Neutrophil (primary cell): ENCODE measurements around the gene LSM12.

Source experiments
- H3K27ac ChIP-seq: fragments of 200-600 bp; sonication (generic); 2 replicates; pipeline ENCODE4 v1.5.1; 2016; ENCODE audit warnings: mild to moderate bottlenecking, moderate library complexity
- H3K27me3 ChIP-seq: fragments of 200-600 bp; sonication (generic); 2 replicates; pipeline ENCODE4 v1.6.0; 2016; ENCODE audit warnings: mild to moderate bottlenecking
- H3K36me3 ChIP-seq: fragments of 200-600 bp; sonication (generic); 2 replicates; pipeline ENCODE4 v1.5.1; 2017
- H3K4me1 ChIP-seq, 2 experiments: fragments of 200-600 bp in 1 of 2; sonication (generic) in 1 of 2; 1 replicate in 1 of 2; 2 replicates in 1 of 2; pipeline versions ENCODE4 v1.5.1 to v1.6.1; 2013 to 2016; ENCODE audit warnings: low read depth in 1 of 2, low read length in 1 of 2, mild to moderate bottlenecking in 1 of 2, moderate library complexity in 1 of 2; ENCODE audit not compliant: control insufficient read depth in 1 of 2, insufficient read depth in 1 of 2
- H3K4me3 ChIP-seq, 2 experiments: fragments of 200-600 bp in 1 of 2; sonication (generic) in 1 of 2; 1 replicate in 1 of 2; 2 replicates in 1 of 2; pipeline ENCODE4 v1.5.1; 2013 to 2016; ENCODE audit warnings: low read depth in 1 of 2, low read length in 1 of 2, mild to moderate bottlenecking in 1 of 2, moderate library complexity in 1 of 2
- H3K9me3 ChIP-seq: fragments of 200-600 bp; sonication (generic); 2 replicates; pipeline ENCODE4 v1.5.1; 2016
- TF ChIP-seq, protein P1 (sequence below): fragments of 200-600 bp; sonication (generic); IDR thresholded peaks from 2 replicates; pipeline ENCODE4 v1.5.1; 2016; ENCODE audit warnings: antibody characterized with exemption

Gene LSM12

DNA sequence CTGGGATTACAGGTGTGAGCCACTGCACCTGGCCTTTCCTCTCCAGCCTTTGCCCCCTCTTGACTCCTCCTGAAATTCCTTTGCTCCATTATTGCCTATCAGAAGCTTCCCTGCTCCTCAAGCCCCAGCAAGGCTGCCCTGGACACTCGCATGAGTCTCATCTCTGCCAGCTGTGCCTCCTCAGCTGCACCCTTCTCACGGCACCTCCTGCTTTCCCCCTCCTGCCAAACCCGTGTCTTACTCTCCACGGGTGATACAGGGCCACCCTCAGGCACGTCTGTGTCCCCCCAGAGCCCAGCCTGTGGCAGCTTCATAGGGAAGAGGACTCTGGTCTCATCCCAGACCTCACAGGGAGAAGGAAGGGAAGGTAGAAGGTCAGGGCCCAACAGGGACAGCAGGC is 19.4 kb upstream of the LSM12 start:
- TF ChIP-seq, protein P1, sequence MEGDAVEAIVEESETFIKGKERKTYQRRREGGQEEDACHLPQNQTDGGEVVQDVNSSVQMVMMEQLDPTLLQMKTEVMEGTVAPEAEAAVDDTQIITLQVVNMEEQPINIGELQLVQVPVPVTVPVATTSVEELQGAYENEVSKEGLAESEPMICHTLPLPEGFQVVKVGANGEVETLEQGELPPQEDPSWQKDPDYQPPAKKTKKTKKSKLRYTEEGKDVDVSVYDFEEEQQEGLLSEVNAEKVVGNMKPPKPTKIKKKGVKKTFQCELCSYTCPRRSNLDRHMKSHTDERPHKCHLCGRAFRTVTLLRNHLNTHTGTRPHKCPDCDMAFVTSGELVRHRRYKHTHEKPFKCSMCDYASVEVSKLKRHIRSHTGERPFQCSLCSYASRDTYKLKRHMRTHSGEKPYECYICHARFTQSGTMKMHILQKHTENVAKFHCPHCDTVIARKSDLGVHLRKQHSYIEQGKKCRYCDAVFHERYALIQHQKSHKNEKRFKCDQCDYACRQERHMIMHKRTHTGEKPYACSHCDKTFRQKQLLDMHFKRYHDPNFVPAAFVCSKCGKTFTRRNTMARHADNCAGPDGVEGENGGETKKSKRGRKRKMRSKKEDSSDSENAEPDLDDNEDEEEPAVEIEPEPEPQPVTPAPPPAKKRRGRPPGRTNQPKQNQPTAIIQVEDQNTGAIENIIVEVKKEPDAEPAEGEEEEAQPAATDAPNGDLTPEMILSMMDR = no peak
- H3K4me1 ChIP-seq = no peaks in the 10 kb centered on the region
- H3K27ac ChIP-seq = no peak overlapping the region

DNA sequence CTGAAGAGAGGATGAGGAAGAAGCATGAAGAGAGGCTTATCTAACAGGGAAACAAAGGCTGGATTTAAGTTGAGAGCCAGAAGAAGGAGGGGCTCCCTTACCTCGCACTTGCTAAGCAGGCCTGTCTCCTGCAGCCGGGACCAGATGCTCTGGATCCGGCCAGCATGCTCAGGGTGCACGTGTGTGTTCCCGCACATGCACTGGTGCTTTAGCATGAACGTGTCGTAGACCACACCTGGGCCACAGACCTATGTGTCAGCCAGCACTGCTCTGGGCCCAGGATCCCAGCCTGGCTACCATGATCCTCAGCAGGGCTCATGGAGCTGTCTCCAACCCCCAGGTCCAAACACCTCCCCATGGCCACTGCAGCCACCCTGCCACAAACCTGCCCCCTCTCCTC is 18.4 kb upstream of the LSM12 start:
- Histone ChIP-seq H3K27ac (no peak overlapping the region), H3K36me3 (peaks cover 97% of the 10 kb centered on the region)
- TF ChIP-seq, protein P1 = no peak

More for the DNA sequence above, 19.4 kb upstream of the LSM12 start:
- Histone ChIP-seq H3K36me3 (peaks cover 97% of the 10 kb centered on the region), H3K9me3 (no peaks in the 10 kb centered on the region), H3K4me3 (no peak overlapping the region), H3K27me3 (no peaks in the 10 kb centered on the region)

DNA sequence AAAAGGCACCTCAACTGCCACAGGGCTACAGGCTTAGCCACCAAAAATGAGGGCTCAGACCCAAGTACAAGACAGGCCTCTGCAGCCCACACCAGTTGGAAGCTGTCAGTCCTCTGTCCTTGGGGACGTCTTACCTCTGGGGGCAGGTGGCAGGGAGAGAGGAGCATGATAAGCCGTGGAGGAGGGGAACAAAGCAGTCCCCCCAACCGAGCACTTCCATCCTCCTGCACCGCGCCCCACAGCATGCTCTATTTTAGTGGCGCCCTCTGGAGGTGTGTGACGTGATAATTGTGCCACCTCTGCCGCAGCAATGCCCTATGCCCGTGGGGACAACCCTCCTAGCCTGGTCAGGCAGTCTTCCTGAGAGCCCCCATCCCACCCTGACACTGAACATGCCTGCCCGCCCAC is 17.7 kb upstream of the LSM12 start:
- Histone ChIP-seq H3K27me3 (no peaks in the 10 kb centered on the region), H3K36me3 (peaks cover 99% of the 10 kb centered on the region), H3K9me3 (no peaks in the 10 kb centered on the region), H3K4me1 (no peaks in the 10 kb centered on the region), H3K4me3 (no peak overlapping the region), H3K27ac (no peak overlapping the region)
- TF ChIP-seq, protein P1 = no peak

More for the DNA sequence above, 18.4 kb upstream of the LSM12 start:
- Histone ChIP-seq H3K9me3 (no peaks in the 10 kb centered on the region), H3K27me3 (no peaks in the 10 kb centered on the region), H3K4me1 (no peaks in the 10 kb centered on the region), H3K4me3 (no peak overlapping the region)

DNA sequence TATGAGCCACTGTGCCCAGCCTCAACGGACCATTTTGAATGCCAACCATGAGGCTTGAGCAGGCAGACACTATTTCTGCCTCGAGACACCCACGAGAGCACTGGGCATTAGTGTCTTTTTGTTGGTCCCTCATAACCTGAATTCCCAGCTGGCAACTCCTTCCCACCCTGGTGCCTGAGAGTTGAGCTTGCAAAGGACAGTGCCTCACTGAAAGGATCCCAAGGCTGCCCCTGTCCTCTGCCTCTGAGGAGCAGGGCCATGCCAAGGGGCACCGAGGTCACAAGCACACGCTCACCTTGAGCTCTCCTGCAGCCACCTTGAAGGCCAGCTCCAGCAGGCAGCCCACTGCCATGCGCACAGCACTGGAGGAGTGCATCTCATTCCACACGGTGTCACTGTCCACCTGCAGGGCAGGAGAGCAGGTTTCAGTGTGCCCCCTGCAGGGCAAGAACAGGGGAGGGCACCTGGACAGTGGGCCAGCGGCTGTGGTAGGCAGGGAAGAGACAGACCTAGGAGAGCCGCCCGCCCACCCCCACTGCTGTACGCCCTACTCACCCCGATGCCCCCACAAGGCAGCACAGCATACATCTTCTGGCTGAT is 16.9 kb upstream of the LSM12 start:
- Histone ChIP-seq H3K4me3 (no peak overlapping the region), H3K27me3 (no peaks in the 10 kb centered on the region), H3K4me1 (no peaks in the 10 kb centered on the region), H3K36me3 (peaks cover 99% of the 10 kb centered on the region), H3K9me3 (no peaks in the 10 kb centered on the region), H3K27ac (no peak overlapping the region)
- TF ChIP-seq, protein P1 = no peak

DNA sequence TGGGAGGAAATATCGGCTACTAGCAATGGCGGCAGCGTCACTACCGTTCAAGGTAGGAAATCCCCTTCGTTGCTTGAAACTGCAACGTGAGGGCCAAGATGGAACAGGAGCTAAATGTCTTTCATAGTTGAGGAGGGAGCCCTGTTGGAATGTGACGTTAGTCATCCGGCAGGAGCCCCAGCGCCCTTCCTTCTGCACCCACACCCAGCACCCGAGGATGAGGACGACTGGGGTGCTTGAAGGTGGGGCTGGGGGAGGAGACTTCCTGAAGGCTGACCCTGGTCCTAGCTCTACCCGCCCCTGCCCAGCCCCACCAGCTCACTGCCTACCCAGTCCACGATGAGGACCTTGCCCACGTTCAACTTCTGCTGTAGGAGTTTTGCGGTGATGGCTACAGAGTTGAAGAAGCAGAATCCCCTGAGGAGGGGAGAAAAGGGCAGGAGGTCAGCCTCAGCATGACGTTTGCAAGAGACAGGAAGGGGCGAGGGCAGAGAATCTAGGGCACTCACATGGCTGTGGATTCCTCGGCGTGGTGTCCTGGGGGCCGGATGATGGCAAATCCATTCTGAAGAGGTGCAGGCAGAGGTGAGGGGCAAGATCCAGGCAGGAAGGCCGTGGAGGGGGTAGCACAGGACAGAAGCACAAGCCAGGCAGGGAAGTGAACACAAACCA is 15.9 kb upstream of the LSM12 start:
- Histone ChIP-seq H3K27me3 (no peaks in the 10 kb centered on the region), H3K9me3 (no peaks in the 10 kb centered on the region), H3K27ac (no peak overlapping the region), H3K4me1 (peaks cover 7 to 8% of the 10 kb centered on the region in 2 experiments), H3K36me3 (peaks cover 99% of the 10 kb centered on the region), H3K4me3 (no peak overlapping the region)
- TF ChIP-seq, protein P1 = no peak
